IMR-90 (cell line): ENCODE results near the gene SLC9B1.

Experiments used
- CEBPB ChIP-seq: IDR thresholded peaks from 2 replicates; pipeline ENCODE4 v1.6.1; 2012; ENCODE audit warnings: low read depth, low read length, improper control_type of control experiment
- CTCF ChIP-seq: conservative IDR thresholded peaks from 2 replicates; pipeline ENCODE4 v1.5.1; 2012; ENCODE audit warnings: mild to moderate bottlenecking, low read depth, low read length, improper control_type of control experiment
- FOS ChIP-seq: fragments of 150-350 bp; IDR thresholded peaks from 2 replicates; pipeline ENCODE4 v1.6.1; 2016; ENCODE audit warnings: low read depth, low read length
- MAZ ChIP-seq: IDR thresholded peaks from 2 replicates; pipeline ENCODE4 v1.6.1; 2012; ENCODE audit warnings: low read depth, mild to moderate bottlenecking, low read length, improper control_type of control experiment, moderate library complexity, borderline replicate concordance
- MXI1 ChIP-seq: IDR thresholded peaks from 2 replicates; pipeline ENCODE4 v1.6.1; 2012; ENCODE audit warnings: low read depth, mild to moderate bottlenecking, low read length, moderate library complexity, borderline replicate concordance
- POLR2A ChIP-seq: IDR thresholded peaks from 2 replicates; pipeline ENCODE4 v1.6.1; 2012; ENCODE audit warnings: mild to moderate bottlenecking, low read depth, low read length
- RFX5 ChIP-seq: IDR thresholded peaks from 2 replicates; pipeline ENCODE4 v1.8.0; 2012; ENCODE audit warnings: low read depth, mild to moderate bottlenecking, low read length, moderate library complexity
- SMC3 ChIP-seq: fragments of 150-350 bp; IDR thresholded peaks from 2 replicates; pipeline ENCODE4 v1.6.1; 2016; ENCODE audit warnings: low read depth, mild to moderate bottlenecking, antibody characterized with exemption, low read length, moderate library complexity
- TF ChIP-seq, protein P1 (sequence below): fragments of 150-350 bp; IDR thresholded peaks from 2 replicates; pipeline ENCODE4 v1.6.1; 2017; ENCODE audit warnings: mild to moderate bottlenecking, antibody characterized with exemption, low read length, low read depth

DNA sequence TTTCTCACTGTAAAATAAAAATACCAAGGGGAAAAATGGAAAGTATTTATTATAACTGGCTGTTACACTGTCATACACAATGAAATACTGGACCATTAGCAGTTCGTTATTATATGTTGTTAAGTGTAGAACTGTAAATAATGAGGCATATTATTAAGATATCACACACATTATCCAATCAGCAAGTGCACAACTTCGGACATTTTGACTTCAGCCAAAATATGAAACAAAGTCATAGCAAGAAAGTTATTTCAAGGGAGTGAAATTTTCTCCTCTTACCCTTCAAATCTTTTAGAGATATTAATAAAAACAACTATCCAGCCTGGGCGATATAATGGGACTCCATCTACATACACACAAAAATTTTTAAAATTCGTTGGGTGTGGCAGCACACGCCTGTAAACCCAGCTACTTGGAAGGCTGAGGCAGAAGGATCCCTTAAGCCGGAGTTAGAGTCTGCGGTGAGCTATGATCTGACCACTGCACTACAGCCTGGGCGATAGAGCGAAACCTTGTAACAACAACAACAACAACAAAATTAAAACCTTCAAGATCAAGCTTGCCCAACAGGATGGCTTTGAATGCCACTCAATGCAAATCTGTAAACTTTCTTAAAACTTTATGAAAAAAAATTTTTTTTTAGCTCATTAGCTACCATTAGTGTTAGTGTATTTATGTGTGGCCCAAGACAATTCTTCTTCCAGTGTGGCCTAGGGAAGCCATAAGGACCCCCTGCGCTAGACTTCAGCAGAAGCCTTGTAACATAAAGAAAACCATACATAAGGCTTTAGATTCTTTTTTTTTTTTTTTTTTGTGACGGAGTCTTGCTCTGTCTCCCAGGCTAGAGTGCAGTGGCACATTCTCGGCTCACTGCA, 152.0 kb downstream of the SLC9B1 start:
- TF ChIP-seq MXI1 (no peak), CTCF (no peak), FOS (no peak), POLR2A (no peak), MAZ (no peak), CEBPB (no peak), SMC3 (no peak), RFX5 (no peak)
- TF ChIP-seq, protein P1, sequence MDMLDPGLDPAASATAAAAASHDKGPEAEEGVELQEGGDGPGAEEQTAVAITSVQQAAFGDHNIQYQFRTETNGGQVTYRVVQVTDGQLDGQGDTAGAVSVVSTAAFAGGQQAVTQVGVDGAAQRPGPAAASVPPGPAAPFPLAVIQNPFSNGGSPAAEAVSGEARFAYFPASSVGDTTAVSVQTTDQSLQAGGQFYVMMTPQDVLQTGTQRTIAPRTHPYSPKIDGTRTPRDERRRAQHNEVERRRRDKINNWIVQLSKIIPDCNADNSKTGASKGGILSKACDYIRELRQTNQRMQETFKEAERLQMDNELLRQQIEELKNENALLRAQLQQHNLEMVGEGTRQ, result no peak
